ENCODE data around the gene KIRREL3.
"Not testable (repeated sequence)": the region's sequence is repeated elsewhere in the genome, so short reads cannot be mapped to it uniquely, and the experiment has no call there.

The KIRREL3 gene

DNA sequence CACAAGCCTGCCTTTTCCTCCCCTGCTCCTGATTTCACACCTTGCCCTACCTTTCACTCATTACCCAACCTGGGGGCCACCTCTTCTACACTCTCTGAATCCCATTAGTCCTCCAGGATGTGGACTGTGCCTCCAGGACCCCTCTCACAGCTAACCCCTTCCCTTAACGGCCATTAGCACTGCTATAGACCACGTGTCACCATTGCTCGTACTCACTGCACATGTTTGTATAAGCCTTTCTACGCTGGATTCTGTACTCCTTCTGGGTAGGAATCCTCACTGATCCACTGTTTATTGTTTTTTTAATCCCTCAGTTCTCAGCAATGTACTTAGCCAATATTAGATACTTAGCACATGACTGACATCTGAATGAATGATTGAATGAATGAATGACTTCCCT is 40.9 kb downstream of the KIRREL3 start:
- TF ChIP-seq, protein P1, sequence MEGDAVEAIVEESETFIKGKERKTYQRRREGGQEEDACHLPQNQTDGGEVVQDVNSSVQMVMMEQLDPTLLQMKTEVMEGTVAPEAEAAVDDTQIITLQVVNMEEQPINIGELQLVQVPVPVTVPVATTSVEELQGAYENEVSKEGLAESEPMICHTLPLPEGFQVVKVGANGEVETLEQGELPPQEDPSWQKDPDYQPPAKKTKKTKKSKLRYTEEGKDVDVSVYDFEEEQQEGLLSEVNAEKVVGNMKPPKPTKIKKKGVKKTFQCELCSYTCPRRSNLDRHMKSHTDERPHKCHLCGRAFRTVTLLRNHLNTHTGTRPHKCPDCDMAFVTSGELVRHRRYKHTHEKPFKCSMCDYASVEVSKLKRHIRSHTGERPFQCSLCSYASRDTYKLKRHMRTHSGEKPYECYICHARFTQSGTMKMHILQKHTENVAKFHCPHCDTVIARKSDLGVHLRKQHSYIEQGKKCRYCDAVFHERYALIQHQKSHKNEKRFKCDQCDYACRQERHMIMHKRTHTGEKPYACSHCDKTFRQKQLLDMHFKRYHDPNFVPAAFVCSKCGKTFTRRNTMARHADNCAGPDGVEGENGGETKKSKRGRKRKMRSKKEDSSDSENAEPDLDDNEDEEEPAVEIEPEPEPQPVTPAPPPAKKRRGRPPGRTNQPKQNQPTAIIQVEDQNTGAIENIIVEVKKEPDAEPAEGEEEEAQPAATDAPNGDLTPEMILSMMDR (IDR thresholded peaks at IDR 0.05; ENCODE audit: low read depth, low read length) = no peak

DNA sequence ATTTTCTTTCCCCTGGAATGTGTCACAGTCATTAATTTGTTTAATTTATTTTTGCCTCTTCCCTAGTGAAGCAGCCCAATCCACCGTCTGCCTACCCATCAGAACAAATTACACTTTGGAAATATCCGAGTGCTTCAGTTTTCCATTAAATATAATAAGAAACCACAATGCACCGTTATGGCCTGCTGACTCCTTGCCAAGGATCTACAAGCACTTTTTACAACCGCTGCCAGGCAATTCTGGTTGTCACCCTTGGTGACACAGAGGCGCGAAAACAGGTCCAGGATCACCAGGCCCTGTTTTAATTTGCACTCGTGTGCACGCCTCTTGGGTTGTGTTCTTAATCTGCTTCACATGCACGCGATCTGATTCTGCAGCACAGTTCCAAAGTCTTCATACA is 43.9 kb downstream of the KIRREL3 start:
- H3K4me3 ChIP-seq (ENCODE audit: low read depth, low read length) = no peak overlapping the region

More for the DNA sequence above, 40.9 kb downstream of the KIRREL3 start:
- no peak overlapping the region for H3K4me3 ChIP-seq (ENCODE audit: low read depth, low read length)

DNA sequence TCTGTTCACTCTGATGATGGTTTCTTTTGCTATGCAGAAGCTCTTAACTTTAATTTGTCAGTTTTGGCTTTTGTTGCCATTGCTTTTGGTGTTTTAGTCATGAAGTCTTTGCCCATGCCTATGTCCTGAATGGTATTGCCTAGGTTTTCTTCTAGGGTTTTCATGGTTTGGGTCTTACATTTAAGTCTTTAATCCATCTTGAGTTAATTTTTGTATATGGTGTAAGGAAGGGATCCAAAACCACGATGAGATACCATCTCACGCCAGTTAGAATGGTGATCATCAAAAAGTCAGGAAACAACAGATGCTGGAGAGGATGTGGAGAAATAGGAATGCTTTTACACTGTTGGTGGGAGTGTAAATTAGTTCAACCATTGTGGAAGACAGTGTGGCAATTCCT is 48.0 kb downstream of the KIRREL3 start:
- H3K4me3 ChIP-seq (ENCODE audit: low read depth, low read length) = not testable (repeated sequence)

More for the DNA sequence above, 43.9 kb downstream of the KIRREL3 start:
- TF ChIP-seq, protein P1 (IDR thresholded peaks at IDR 0.05; ENCODE audit: low read depth, low read length) = no peak

DNA sequence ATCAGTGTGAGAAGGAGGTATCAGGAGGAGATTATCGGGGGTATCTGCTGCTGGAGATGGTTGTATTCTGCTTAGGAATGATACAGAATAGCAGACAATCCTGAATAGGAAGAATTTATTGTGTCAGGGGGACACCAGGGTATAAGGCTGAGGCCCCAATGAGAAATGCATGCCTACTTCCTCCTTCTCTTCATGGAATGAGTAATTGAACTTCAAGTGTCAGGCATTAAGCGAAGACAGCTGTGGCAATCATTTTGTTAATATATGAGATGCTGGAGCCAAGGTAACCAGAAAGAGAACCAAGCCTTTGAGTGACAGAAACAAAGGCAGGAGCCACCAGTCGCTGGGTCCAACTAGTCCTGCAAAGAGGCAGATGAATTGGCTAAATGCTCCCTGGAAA is 49.1 kb downstream of the KIRREL3 start:
- TF ChIP-seq, protein P1 (IDR thresholded peaks at IDR 0.05; ENCODE audit: low read depth, low read length) = no peak
- H3K4me3 ChIP-seq (ENCODE audit: low read depth, low read length) = no peak overlapping the region

DNA sequence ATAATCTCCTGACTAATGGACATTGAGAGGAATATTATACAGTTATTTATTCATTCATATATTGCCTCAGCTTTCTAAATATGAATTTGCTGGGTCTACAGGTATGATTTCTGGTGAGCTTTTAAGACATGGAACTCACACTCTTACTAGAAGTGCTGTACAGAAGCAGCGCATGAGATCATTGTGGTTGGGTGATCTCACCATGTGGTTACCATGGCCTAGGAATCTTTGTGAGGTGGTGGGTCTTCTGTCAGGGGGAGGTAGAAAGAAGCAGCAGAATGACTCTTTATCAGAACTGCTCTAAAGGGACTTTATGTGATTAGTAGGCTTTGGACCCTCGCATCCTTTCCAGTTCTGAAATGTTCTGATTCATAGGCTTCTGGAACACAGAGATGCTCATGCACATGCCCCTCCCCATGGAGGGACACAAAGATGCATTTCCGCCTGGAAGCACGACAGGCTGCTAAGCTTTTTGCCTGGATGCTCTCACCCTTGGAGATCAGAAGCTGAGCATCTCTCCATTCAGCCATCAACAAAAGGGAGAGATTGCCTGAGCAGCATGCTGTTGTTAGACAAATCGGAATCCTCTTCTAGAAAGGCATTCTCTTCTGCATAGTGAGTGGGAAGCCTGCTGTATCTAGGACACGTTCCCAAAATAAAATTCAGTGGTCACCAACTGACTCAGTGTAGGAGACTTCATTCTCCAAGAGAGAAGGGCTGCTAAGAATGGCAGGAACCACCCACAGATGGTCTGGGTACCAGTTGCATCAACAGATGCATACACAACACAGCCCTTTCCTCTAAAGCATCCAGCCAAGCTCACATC is 51.3 kb downstream of the KIRREL3 start:
- H3K4me3 ChIP-seq (ENCODE audit: low read depth, low read length) = no peak overlapping the region
- TF ChIP-seq, protein P1 (IDR thresholded peaks at IDR 0.05; ENCODE audit: low read depth, low read length) = no peak

DNA sequence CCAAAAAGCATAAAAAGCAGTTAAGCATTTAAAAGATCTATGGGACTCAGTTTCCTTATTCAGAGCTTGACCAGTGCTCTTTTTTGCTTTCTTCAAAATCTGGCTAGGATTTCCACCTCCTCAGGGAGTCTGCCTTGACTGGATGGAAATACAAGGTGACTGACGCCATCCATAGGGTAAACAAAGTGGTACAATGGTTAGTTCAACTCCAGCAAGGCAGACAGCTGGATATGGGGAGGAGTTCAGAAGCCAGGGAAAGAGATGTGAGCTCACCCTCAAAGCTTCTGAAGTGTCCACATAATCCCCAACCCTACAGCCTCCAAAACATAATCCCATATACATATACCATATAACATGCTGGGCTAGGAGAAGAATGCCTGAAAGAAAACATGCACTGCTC is 52.0 kb downstream of the KIRREL3 start:
- TF ChIP-seq, protein P1 (IDR thresholded peaks at IDR 0.05; ENCODE audit: low read depth, low read length) = no peak
- no peak overlapping the region for H3K4me3 ChIP-seq (ENCODE audit: low read depth, low read length)

DNA sequence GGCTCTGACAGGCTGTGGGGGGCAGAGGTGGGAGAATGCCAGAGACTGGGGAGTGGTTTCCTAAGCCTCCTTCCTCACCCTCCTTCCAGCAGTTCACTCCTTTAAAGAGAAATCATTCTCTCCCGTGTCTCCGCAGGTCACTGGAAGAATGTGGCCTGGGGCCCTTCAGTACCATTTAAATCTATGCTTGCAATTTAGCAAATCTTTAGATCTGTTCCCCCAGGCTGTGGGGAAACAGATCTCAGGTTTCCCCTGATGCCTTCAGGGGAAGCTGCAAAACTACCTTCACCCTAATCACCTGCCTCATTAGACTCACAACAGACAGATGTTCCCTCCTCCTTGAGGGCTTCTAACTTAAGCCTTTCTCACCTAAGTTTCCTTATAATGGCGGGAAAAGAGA is 55.3 kb downstream of the KIRREL3 start:
- TF ChIP-seq, protein P1 (IDR thresholded peaks at IDR 0.05; ENCODE audit: low read depth, low read length) = no peak
- no peak overlapping the region for H3K4me3 ChIP-seq (ENCODE audit: low read depth, low read length)

DNA sequence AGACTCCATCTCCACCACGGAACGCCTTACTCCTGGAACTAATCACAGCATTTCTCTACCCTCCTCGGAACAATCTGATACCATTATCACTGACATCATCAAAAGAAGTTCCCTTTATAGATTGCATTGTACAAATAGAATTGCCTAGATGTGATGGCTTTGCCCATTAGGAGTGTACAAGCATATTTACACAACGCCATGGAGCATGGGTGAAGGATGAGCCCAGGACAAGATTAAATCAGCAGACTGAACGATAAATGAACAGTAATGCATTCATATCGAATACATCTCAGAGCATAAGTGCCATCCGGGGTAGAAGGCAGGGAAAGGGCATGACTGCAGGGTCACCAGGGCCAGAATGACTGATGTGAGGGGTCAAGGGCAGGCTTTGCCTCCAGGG is 57.3 kb downstream of the KIRREL3 start:
- TF ChIP-seq, protein P1 (IDR thresholded peaks at IDR 0.05; ENCODE audit: low read depth, low read length) = no peak
- H3K4me3 ChIP-seq (ENCODE audit: low read depth, low read length) = no peak overlapping the region

Data from WI38 (cell line).